Mucosa of descending colon (tissue), 3 donors: Measurements from ENCODE around the gene EDA. TPM values are rescaled to one million over a fixed set of nuclear protein-coding genes. Genes with fewer than 3 reads are reported as not detected.

ENCODE experiments used
- ATAC-seq: fragments of 200-7000 bp; cut with Tn5 transposase; one replicate; pipeline ENCODE4 v1.9.1; 2020; ENCODE audit warnings: mild to moderate bottlenecking, moderate library complexity
- DNase-seq, 3 donors: peaks; one replicate each; pipeline ENCODE4 v3.0.0-alpha.2; 2020
- H3K36me3 ChIP-seq: fragments of 200-600 bp; one replicate; pipeline ENCODE4 v1.8.0; 2021; ENCODE audit warnings: low read depth, mild to moderate bottlenecking
- H3K4me1 ChIP-seq: fragments of 200-600 bp; one replicate; pipeline ENCODE4 v1.8.0; 2021; ENCODE audit warnings: low read depth, mild to moderate bottlenecking
- H3K4me3 ChIP-seq: fragments of 200-600 bp; one replicate; pipeline ENCODE4 v1.8.0; 2021; ENCODE audit warnings: mild to moderate bottlenecking
- H3K9me3 ChIP-seq: fragments of 200-600 bp; one replicate; pipeline ENCODE4 v1.8.0; 2021; ENCODE audit warnings: mild to moderate bottlenecking
- CTCF ChIP-seq: fragments of 200-600 bp; IDR thresholded peaks from one replicate; pipeline ENCODE4 v1.8.0; 2022; ENCODE audit warnings: antibody characterized with exemption, mild to moderate bottlenecking
- intact Hi-C, 2 donors: fragments of 100-400 bp; cut with DNase I in 1 of 2; cut with micrococcal nuclease in 1 of 2; formaldehyde crosslinking; loops; one replicate each; pipeline versions ENCODE4 v1.11.0 to v1.11.1; 2022; cut with DNase I, micrococcal nuclease
- total RNA-seq, 3 donors: library from RNA; stranded (reverse); fragmentation: NEBNext Ultra II Directional in 2 of 3; extraction: Animal tissue kit (Norgen Biotek cat#: 25700) in 2 of 3; gene quantifications; one replicate each; pipeline versions ENCODE4 v1.2.1 to v1.2.4, GENCODE V29; 2021 to 2023
- donor health status: DM: no; HTN: no; CAD: no; lungs with moderate emphysema.
- donor health status: DM: no; HTN: no; CAD: no.
- donor health status: DM: no; HTN: yes; CAD: no.

The EDA gene
- total RNA-seq, 3 donors from 2014 or later = 2.6 to 7.2 (median 4.9) TPM

- H3K9me3 ChIP-seq = no peaks in the 10 kb centered on the region
- DNase-seq (no peak), ATAC-seq (no peak)
- H3K4me3 ChIP-seq = no peak overlapping the region
- intact Hi-C loops = no loop called here
- no peak for TF ChIP-seq CTCF
- no peaks in the 10 kb centered on the region for H3K4me1 ChIP-seq
- no peaks in the 10 kb centered on the region for H3K36me3 ChIP-seq
Observed at GRCh38 chrX:70066646-70067045, 450.7 kb downstream of the EDA start.

GRCh38 chrX:70079297-70079696 is 463.4 kb downstream of the EDA start:
- H3K4me3 ChIP-seq = no peak overlapping the region
- H3K9me3 ChIP-seq = no peaks in the 10 kb centered on the region
- no peak for ATAC-seq
- intact Hi-C loops = no loop called here
- DNase-seq = no peak
- H3K36me3 ChIP-seq = no peaks in the 10 kb centered on the region
- H3K4me1 ChIP-seq = no peaks in the 10 kb centered on the region
- TF ChIP-seq CTCF = no peak

GRCh38 chrX:70079870-70080269 is 464.0 kb downstream of the EDA start:
- H3K9me3 ChIP-seq = no peaks in the 10 kb centered on the region
- no peak overlapping the region for H3K4me3 ChIP-seq
- intact Hi-C loops = no loop called here
- no peaks in the 10 kb centered on the region for H3K4me1 ChIP-seq
- no peak for ATAC-seq
- TF ChIP-seq CTCF = no peak
- no peaks in the 10 kb centered on the region for H3K36me3 ChIP-seq
- DNase-seq = no peak

GRCh38 chrX:70082723-70083122 is 466.8 kb downstream of the EDA start:
- H3K4me3 ChIP-seq = no peak overlapping the region
- H3K36me3 ChIP-seq = no peaks in the 10 kb centered on the region
- intact Hi-C loops = no loop called here
- H3K9me3 ChIP-seq = no peaks in the 10 kb centered on the region
- TF ChIP-seq CTCF = no peak
- DNase-seq (no peak), ATAC-seq (no peak)
- no peaks in the 10 kb centered on the region for H3K4me1 ChIP-seq

- Histone ChIP-seq H3K9me3 (no peaks in the 10 kb centered on the region), H3K4me3 (no peak overlapping the region), H3K4me1 (no peaks in the 10 kb centered on the region), H3K36me3 (no peaks in the 10 kb centered on the region)
- ATAC-seq = no peak
- TF ChIP-seq CTCF = no peak
- intact Hi-C loops = no loop called here
- DNase-seq = no peak
Observed at GRCh38 chrX:70084592-70085240, 468.8 kb downstream of the EDA start.
